ENCODE results near the gene MUCL1.
"Not testable (repeated sequence)": the region's sequence is repeated elsewhere in the genome, so short reads cannot be mapped to it uniquely, and the experiment has no call there.

The MUCL1 gene, protein sequence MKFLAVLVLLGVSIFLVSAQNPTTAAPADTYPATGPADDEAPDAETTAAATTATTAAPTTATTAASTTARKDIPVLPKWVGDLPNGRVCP

DNA sequence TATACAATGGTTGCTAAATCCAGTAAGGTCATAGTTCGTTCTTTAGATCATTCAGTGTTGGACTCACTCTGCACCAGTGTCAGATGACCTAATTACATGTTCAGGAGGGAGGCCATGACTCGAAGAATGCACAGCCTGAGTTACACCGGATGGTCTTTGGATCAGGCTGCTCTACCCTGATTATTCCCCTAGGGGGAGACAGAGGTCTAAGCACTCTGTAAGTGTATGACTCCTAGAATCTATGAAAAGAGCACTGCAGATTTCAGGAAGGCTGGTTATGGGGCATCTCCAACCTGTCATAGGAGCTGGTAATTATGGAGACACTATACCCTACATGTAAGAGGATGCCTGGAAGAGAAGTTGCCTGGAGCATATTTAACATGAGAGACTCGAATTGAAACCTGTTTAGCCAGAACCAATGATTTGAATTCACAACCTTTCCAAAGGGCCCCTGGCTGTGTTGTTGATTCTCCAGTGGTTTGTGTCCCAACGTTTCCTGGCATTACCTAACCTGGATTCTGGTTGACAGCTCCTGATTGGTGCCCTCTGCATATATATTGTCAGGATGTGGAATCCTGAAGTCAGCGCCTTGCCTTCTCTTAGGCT is at the start of gene MUCL1:
Gene MUCL1 (plus strand): TSS at position 584 of the 606 bp plus-strand sequence. CDS start 67 bp downstream, outside the sequence.
- DNase-seq (ENCODE audit: low read depth in 3 of 3, low spot score in 1 of 3), result peak; percentile 28 to 52 (median 35)

DNA sequence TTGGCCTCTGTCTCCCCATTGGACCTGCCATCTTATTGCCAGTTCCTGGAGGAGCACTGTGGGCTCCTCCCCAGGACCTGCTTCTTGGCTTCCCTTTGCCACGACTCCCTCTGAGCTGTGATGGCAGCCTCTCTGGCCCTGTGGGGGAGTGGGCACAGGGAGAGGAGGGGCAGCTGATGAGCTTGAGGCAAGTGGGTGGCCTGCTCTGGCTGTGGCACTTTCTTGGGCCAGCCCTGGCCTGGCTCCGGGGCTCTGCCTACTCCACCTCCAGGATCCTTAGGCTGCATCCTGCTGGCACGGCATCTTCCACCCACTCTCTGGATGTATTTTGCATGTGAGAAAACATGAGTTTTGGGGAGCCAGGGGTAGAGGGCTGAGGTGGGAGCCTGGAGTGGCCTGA is 32.6 kb upstream of the MUCL1 start:
- DNase-seq (ENCODE audit: low read depth in 3 of 3, low spot score in 1 of 3), result no peak

DNA sequence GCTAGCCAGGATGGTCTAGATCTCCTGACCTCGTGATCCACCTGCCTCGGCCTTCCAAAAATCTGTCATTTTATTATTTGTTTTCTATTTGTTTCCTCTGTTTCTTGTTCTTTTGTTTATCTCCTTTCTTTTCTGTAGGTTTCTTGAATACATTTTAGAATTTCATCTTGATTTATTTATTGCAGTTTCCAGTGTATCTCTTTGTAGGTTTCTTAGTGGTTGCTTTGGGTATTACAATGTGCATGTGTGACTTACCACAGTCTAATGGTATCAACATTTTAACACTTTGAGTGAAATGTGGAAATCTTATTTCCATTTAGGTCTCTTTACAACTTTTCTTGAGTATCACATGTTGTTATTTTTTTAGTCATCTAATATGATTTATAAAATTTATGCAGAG is 29.9 kb upstream of the MUCL1 start:
- DNase-seq (ENCODE audit: low read depth in 3 of 3, low spot score in 1 of 3), result no peak

DNA sequence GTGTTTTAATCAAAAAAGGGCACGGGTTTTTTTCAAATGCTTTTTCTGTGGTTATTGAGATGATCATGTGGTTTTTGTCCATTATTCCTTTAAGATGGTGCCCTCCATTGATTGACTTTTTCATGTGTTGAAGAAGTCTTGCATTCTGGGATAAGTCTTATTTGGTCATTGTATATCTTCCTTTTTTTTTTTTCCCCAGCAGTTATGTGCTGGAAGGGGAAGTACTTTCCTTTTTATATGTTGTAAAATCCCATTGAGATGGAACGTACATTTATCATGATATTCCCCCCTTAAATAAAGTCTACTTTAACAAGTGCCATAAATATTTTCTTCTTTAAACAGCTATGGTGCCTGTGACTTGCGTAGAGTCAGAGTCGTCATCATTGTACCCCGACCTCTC is 24.8 kb upstream of the MUCL1 start:
- DNase-seq (ENCODE audit: low read depth in 3 of 3, low spot score in 1 of 3), result no peak

DNA sequence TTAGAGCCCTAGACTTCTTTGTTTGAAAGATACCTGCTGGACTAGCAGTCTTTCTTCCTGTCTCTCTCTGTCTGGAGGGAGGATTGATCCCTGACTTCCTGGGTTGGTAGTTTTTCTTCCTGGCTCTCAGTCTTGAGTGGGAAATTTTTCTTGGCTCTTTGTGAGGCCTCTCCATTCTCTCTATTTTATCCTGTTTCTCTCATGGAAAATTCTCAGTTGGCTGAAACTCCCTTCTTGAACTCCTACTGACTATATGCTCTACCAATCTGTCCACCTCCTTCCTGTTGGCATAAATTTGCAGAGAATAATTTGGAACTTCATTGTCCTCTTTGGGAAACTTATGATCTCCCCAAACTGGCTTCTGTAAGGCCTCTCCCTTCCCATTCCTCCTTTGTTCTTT is 24.1 kb upstream of the MUCL1 start:
- DNase-seq (ENCODE audit: low read depth in 3 of 3, low spot score in 1 of 3), result no peak

DNA sequence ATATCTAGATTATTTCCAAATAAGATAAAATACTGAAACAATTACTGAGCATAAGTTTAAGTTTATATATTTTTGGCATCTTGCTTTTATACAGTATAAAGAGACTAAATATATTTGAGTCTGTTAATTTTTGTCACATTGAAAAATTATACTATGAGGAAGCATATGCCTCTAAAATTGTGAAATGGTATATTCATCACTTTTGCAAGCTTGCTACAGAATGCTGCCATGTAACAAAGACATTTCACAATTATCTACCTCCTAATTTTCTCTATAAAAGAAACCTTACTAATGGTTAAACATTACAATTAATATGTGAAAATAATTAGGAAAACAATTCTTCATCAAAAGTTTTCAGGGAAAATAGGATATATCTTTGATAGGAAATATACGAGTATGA is 22.7 kb upstream of the MUCL1 start:
- DNase-seq (ENCODE audit: low read depth in 3 of 3, low spot score in 1 of 3), result no peak

DNA sequence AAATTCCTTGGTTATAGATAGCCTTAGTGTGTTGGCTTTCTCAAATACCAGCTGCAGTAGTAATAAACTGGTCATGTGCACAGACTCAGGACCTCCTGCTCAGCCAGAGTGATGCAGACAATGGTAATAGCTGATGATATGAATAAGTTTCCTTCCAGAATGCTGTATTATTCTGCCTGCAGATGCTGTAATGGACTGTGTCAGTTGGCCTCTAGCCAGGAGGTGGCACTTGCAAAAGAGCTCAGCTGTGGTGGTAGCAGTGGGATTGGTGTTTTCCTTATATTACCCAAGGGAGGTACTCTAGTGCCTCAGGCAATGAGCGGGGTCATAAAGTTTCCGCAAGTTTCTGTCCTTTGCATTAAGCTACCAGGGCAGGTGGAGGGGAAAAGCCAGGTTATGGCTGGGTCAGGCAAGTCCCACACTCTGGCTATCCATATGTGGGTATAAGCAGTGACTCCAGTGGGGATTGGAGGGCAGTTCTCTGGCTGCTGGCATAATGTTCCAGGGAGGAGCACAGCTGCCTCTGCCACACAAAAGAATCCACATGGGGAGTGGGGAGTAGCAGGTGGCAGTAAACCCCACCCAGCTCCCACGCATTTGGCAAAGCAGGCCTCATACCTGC is 14.0 kb upstream of the MUCL1 start:
- DNase-seq (ENCODE audit: low read depth in 3 of 3, low spot score in 1 of 3), result no peak

DNA sequence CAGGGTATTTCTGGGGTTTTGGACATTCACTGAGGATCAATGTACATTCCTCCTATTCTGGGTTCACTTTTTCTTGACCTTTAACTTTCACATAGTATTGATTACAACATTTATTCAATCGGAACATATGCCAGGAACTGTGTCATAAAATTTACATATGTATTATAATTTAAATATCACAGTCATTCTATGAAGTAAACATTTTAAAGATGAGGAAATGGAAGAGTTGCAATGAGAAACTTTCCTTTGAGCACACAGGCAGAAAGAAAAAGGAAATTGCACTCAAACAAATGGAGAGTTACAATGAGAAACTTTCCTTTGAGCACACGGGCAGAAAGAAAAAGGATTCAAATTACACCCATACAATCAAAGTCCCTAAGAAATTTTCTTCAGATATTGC is 3.1 kb downstream of the MUCL1 start:
- no peak for DNase-seq (ENCODE audit: low read depth in 3 of 3, low spot score in 1 of 3)

DNA sequence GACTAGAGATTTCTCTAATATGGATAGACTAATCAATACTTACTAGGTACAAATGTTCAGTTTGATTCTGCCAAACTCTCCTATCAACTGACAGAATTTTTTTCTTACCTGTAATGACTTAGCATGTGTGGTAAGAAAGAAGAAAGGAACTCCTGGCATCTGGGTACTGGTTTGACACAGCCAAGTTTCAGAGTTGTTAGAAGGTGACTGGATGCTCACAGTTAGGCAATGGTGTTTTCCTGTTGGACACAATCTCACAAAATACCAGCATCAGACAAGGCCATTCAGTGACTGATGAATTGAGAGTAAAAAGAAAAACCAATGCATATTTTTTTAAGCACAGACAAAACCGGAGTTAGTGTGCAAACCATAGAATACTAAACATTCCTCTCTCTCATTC is 4.2 kb downstream of the MUCL1 start:
- no peak for DNase-seq (ENCODE audit: low read depth in 3 of 3, low spot score in 1 of 3)

DNA sequence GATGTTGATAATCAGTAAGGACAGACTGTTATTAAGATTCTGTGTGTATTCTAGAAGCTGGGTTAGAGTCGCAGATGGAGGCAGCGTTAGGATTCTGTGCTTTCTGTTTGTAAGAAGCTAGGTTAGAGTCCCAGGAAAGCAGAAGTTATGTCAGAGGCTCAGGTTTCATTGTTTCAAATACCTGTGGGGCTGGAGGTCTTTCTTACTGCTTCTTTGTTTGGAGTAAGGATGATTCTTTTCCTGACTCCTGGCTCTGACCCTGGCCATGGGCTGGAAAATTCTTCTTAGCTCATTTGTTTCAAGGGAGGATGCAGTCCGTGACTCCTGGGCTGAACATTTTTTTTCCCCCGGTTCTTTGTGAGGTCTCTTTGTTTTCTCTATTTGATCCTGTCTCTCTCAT is 5.2 kb downstream of the MUCL1 start:
- no peak for DNase-seq (ENCODE audit: low read depth in 3 of 3, low spot score in 1 of 3)

DNA sequence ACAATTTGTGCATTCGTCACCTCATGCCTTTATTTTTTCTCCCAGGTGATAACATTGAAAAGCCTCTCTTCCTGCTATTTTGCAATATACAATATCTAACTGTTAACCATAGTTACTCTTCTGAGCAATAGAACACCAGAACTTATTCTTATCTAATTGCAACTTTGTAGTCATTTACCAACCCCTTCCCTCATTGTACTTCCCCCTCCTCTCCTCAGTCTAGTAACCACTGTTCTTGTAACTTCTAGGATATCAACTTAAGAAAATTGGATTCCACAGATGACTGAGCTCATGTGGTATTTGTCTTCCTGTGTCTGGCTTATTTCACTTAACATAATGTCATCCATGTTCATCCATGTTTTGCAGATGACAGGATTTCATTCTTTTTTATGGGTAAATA is 7.6 kb downstream of the MUCL1 start:
- DNase-seq (ENCODE audit: low read depth in 3 of 3, low spot score in 1 of 3), result no peak

DNA sequence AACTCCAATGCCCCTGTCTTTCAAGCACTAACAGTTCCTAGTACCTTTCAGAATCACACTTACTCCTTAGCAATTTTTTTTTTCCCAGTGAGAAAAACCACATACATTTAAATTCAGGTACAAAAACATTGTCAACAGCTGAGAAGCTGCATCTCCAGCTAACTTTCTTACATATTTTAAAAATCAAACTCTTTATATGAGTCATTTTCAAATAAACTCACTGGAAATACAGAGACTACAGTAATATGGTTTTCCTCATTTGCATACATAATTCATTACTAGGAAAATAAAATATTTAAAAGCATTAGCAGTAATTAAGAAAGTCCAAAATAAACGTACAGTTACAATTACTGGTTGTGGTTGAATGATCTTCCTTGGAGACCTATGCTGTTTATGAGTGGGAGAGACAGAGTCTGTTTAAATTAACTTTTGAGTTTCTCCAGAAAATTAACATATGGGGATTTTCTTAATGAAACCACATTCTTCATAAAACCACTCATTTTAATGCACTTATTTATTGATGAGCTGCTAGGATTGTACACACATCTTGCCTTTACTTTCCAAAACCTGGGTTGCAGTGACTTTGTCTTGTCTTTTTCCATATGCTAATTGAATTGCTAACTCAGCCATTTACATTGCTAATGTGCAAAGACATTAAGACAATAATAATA is 9.8 kb downstream of the MUCL1 start:
- no peak for DNase-seq (ENCODE audit: low read depth in 3 of 3, low spot score in 1 of 3)

DNA sequence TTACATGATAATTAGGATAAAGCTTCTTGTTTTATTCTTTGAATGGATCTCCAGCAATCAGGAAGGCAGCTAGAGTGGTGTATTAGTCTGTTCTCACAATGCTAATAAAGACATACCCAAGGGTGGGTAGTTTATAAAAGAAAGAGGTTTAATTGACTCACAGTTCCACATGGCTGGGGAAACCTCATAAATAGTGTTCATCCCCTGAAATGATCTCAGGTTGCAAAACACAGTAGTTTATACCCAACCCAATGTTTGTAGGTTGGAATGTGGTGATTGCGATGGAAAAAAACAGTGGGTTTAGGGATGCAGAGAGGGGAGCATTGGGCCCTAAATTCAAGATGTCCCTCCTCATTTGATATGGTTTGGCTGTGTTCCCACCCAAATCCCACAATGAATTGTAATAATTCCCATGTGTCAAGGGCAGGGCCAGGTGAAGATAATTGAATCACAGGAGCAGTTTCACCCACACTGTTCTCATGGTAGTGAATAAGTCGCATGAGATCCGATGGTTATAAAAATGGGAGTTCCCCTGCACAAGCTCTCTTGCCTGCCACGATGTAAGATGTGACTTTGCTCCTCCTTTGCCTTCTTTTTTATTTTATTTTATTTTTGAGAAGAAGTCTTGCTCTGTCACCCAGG is 11.5 kb downstream of the MUCL1 start:
- DNase-seq (ENCODE audit: low read depth in 3 of 3, low spot score in 1 of 3), result no peak

DNA sequence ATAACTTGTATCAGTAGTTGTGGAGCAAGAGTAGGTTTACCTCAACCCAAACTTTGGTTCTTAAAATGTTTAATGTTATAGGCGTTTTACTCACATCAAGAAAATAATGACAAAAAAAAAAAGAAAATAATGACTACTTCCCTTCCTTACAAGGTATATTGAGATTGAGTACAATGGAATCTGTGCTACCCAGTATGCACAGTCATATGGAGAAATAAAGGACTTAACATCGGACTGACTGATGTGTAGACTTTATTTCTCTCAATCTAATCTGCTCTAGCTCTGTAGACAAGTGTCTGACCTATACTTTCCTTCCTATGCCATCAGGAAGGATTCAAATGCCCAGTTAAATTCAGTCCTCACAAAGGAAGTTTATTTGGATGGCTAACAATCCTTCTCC is 14.4 kb downstream of the MUCL1 start:
- DNase-seq (ENCODE audit: low read depth in 3 of 3, low spot score in 1 of 3), result no peak

DNA sequence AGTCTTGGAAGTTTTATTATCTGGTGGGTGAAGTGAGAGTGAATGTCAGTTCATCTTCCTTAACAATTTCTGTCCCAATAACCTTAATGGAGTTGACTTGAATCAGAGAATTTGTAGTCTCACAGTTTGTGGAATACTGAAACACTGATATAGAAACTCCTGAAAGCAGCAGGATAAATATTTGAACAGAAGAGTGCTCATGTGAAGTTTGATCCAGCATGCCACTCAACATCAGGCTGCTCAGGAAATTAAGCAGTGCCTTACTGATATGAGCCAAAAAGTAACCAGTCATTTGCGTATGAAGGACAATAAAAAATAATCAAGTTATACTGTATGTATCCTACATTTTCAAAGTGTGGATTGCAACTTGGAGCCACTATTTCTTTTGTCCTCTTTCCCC is 15.7 kb downstream of the MUCL1 start:
- no peak for DNase-seq (ENCODE audit: low read depth in 3 of 3, low spot score in 1 of 3)

DNA sequence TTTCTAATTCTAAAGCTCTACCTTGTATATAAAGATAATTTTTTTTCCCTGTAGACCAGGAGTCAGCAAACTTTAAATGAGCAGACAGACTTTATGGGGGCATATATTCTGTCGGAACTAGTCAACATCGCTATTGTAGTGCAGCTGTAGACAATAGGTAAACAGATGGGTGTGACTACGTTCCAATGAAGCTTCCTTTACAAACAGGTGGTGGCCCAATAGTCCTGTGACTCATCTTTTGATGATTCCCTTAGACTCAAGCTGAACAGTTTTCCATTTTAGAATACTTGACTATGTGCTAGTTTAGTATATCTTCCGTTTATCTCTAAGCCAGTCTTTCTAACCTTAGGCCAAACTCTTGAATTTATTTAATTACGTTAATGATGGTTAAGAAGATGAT is 16.3 kb downstream of the MUCL1 start:
- no peak for DNase-seq (ENCODE audit: low read depth in 3 of 3, low spot score in 1 of 3)

DNA sequence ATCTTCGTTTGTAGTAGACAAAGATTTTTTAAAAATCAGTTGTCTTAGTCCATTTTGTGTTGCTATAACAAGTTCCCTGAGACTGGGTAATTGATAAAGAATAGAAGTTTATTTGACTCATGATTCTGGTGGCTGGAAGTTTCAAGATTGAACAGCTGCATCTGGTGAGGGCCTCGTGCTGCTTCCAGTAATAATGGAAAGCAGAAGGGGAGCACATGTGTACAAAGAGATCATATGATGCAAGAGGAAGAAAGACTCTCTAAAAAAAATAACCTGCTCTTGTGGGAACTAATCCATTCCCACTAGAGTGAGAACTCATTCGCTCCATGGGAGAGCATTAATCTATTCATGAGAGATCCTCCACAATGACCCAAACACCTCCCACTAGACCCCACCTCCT is 24.8 kb downstream of the MUCL1 start:
- DNase-seq (ENCODE audit: low read depth in 3 of 3, low spot score in 1 of 3), result no peak

DNA sequence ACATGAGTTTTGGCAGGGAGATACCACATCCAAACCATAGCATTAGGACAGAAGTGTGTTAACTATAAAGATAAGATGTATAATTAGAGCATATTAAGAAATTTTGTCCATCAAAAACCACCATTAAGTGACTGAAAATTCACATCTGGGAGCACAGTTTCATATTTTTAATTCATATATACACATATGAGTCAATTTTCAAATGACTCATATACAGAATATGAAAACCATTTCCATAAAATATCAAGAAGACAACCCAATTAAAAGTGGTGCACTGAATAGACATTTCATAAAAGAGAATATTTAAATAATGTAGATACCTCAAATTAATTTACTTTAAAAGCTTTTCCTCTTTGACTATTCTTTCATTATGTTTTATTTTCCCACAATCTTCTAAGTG is 25.3 kb downstream of the MUCL1 start:
- no peak for DNase-seq (ENCODE audit: low read depth in 3 of 3, low spot score in 1 of 3)

DNA sequence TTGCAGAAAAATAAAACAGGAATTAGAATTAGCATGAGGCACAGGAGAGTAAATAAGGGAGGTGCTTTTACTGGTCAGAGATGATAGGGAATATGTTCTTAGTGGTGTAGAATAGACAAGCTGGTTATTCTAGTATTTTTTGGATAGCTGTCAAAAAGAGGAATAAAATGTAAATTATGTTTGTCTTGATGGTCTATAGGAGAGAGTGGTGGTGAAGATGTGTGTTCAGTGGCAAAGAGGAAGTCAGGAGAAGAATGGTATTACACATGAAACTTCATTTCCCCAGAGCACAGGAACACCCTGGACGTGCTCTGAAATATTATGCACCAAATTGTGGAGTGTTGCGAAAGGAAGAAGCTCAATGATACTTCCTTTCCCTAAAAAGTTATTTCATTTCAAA is 27.8 kb downstream of the MUCL1 start:
- no peak for DNase-seq (ENCODE audit: low read depth in 3 of 3, low spot score in 1 of 3)

DNA sequence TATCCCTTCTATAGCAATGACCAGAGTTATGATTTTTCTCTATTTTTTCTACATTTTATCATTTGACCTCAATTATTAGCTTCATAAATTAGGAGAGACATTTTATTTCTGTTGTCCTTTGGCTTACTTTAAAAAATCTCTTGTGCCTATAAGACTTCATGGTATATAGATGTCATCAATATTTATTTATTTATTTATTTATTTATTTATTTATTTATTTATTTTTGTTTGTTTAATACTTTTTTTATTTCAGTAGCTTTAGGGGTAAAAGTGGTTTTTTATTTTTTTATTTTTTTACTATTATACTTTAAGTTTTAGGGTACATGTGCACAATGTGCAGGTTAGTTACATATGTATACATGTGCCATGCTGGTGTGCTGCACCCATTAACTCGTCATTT is 28.3 kb downstream of the MUCL1 start:
- not testable (repeated sequence) for DNase-seq (ENCODE audit: low read depth in 3 of 3, low spot score in 1 of 3)

DNA sequence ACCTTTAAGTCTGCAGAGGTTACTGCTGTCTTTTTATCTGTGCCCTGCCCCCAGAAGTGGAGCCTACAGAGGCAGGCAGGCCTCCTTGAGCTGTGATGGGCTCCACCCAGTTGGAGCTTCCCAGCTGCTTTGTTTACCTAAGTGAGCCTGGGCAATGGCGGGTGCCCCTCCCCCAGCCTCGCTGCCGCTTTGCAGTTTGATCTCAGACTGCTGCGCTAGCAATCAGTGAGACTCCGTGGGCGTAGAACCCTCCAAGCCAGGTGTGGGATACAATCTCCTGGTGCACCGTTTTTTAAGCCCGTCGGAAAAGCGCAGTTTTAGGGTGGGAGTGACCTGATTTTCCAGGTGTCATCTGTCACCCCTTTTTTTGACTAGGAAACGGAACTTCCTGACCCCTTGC is 34.1 kb downstream of the MUCL1 start:
- DNase-seq (ENCODE audit: low read depth in 3 of 3, low spot score in 1 of 3), result not testable (repeated sequence)

DNA sequence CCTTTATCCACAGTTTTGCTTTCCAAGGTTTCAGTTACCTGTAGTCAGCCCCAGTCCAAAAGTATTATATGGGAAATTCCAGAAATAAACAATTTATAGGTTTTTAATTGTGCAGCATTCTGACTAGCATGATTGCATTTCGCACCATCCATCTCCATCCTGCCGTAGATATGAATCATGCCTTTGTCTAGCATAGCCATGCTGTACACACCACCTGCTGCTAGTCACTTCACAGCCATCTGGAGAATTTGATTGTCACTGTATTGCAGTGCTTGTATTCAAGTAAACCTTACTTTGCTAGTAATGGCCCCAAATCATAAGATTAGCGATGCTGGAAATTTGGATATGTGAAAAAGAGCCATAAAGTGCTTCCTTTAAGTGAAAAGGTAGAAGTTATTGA is 36.0 kb downstream of the MUCL1 start:
- no peak for DNase-seq (ENCODE audit: low read depth in 3 of 3, low spot score in 1 of 3)
